Endothelial cell of umbilical vein (primary cell): ENCODE measurements around the gene NF1. TPM values are rescaled to one million over a fixed set of nuclear protein-coding genes. Genes with fewer than 3 reads are reported as not detected.
"Not testable (repeated sequence)": the region's sequence is repeated elsewhere in the genome, so short reads cannot be mapped to it uniquely, and the experiment has no call there.

Source experiments
- BruUV-seq: library from RNA; stranded (reverse); fragments of 400-500 nt; replicated peaks from 2 replicates; lab custom pipeline; 2021; lab: Mats Ljungman, UMichigan
- CTCF ChIA-PET: fragments of 300-600, 350-600 bp; sonication (Branson Sonifier 250); formaldehyde crosslinking; loops from one replicate; lab custom pipeline; 2021; ENCODE audit warnings: antibody characterized with exemption, inconsistent platforms; lab: Charles Lee
- POLR2A ChIA-PET: fragments of 300-600, 350-600 bp; sonication (Branson Sonifier 250); formaldehyde crosslinking; loops from one replicate; lab custom pipeline; 2021; ENCODE audit warnings: antibody characterized with exemption, inconsistent platforms; lab: Charles Lee
- DNase-seq: peaks from one replicate; pipeline ENCODE4 v3.0.0-alpha.2; 2011; ENCODE audit warnings: low read depth, low spot score
- FAIRE-seq: peaks from 2 replicates; lab custom pipeline; 2011; peaks lifted over from hg19 to GRCh38; lab: Jason Lieb, UNC
- H2AFZ ChIP-seq: 2 replicates; pipeline ENCODE4 v1.6.0; 2012; ENCODE audit warnings: low read depth, low read length, control low read depth, inconsistent platforms
- H3K27ac ChIP-seq: 2 replicates; pipeline ENCODE4 v1.5.1; 2011; ENCODE audit warnings: low read depth, mild to moderate bottlenecking, control low read depth, low read length, moderate library complexity; ENCODE audit not compliant: insufficient read depth
- H3K27me3 ChIP-seq, 2 experiments: 2 replicates each; pipeline versions ENCODE4 v1.6.0 to v1.6.1; 2011; ENCODE audit warnings: low read length in 2 of 2, mixed read lengths in 1 of 2; ENCODE audit not compliant: control insufficient read depth in 2 of 2, insufficient read depth in 2 of 2
- H3K36me3 ChIP-seq, 2 experiments: 2 replicates in 1 of 2; 3 replicates in 1 of 2; pipeline ENCODE4 v1.5.1; 2011; ENCODE audit warnings: low read length in 2 of 2, mild to moderate bottlenecking in 1 of 2, moderate library complexity in 1 of 2; ENCODE audit not compliant: control insufficient read depth in 2 of 2, insufficient read depth in 2 of 2; ENCODE audit errors: extremely low read depth in 1 of 2
- H3K4me1 ChIP-seq: 3 replicates; pipeline ENCODE4 v1.5.1; 2011; ENCODE audit warnings: mild to moderate bottlenecking, low read length; ENCODE audit not compliant: control insufficient read depth, insufficient read depth; ENCODE audit errors: extremely low read depth
- H3K4me2 ChIP-seq: 2 replicates; pipeline ENCODE4 v1.6.1; 2011; ENCODE audit warnings: low read length, control low read depth, mixed read lengths; ENCODE audit not compliant: insufficient read depth
- H3K4me3 ChIP-seq, 3 experiments: fragments of 200-600 bp in 1 of 3; sonication (generic), shearing (Covaris generic) in 1 of 3; replicated peaks in 1 of 3; 2 replicates each; pipeline ENCODE4 v1.5.1; 2011 to 2016; ENCODE audit warnings: control low read depth in 3 of 3, low read length in 3 of 3, mild to moderate bottlenecking in 2 of 3, inconsistent platforms in 1 of 3, low read depth in 1 of 3, moderate library complexity in 1 of 3; ENCODE audit not compliant: insufficient read depth in 1 of 3
- H3K79me2 ChIP-seq: 2 replicates; pipeline ENCODE4 v1.6.0; 2012; ENCODE audit warnings: low read length, inconsistent platforms; ENCODE audit not compliant: control insufficient read depth, insufficient read depth
- H3K9ac ChIP-seq: replicated peaks from 2 replicates; pipeline ENCODE3; 2011; ENCODE audit warnings: low read length, control low read depth; ENCODE audit not compliant: insufficient read depth; ENCODE audit errors: extremely low read depth
- H3K9me1 ChIP-seq: replicated peaks from 3 replicates; pipeline ENCODE4 v1.6.0; 2011; ENCODE audit warnings: mild to moderate bottlenecking, low read length; ENCODE audit not compliant: control insufficient read depth, insufficient read depth; ENCODE audit errors: extremely low read depth
- H3K9me3 ChIP-seq: replicated peaks from 2 replicates; pipeline ENCODE4 v1.5.1; 2012; ENCODE audit warnings: low read length, inconsistent platforms; ENCODE audit not compliant: control insufficient read depth, insufficient read depth
- H4K20me1 ChIP-seq: replicated peaks from 2 replicates; pipeline ENCODE3; 2011; ENCODE audit warnings: mild to moderate bottlenecking, low read length; ENCODE audit not compliant: control insufficient read depth, insufficient read depth; ENCODE audit errors: extremely low read depth
- EZH2 ChIP-seq: IDR thresholded peaks from 2 replicates; pipeline ENCODE4 v1.6.1; 2012; ENCODE audit warnings: borderline replicate concordance, low read depth, mild to moderate bottlenecking, moderate library complexity, low read length, inconsistent platforms; ENCODE audit not compliant: severe bottlenecking
- FOS ChIP-seq: IDR thresholded peaks from 2 replicates; pipeline ENCODE4 v1.6.1; 2011; ENCODE audit warnings: mild to moderate bottlenecking, low read length, moderate library complexity, borderline replicate concordance; ENCODE audit not compliant: insufficient read depth
- GATA2 ChIP-seq: IDR thresholded peaks from 2 replicates; pipeline ENCODE4 v1.7.0; 2011; ENCODE audit warnings: low read depth, mild to moderate bottlenecking, moderate library complexity, mixed read lengths, low read length; ENCODE audit not compliant: insufficient read length, insufficient read depth
- JUN ChIP-seq: IDR thresholded peaks from 2 replicates; pipeline ENCODE4 v1.6.1; 2011; ENCODE audit warnings: borderline replicate concordance, low read depth; ENCODE audit not compliant: insufficient read length, insufficient read depth
- MAX ChIP-seq: IDR thresholded peaks from 2 replicates; pipeline ENCODE4 v1.6.1; 2011; ENCODE audit not compliant: insufficient read depth, insufficient read length
- MYC ChIP-seq: IDR thresholded peaks from one replicate; pipeline ENCODE4 v1.6.1; 2011; ENCODE audit warnings: mild to moderate bottlenecking, low read depth, low read length
- POLR2A ChIP-seq: IDR thresholded peaks from 2 replicates; pipeline ENCODE4 v1.6.1; 2012; ENCODE audit warnings: low read depth, mild to moderate bottlenecking, control low read depth, low read length
- POLR2AphosphoS5 ChIP-seq: IDR thresholded peaks from 2 replicates; pipeline ENCODE4 v1.6.1; 2012; ENCODE audit warnings: low read depth, mild to moderate bottlenecking, control low read depth, low read length, moderate library complexity; ENCODE audit not compliant: insufficient read depth
- dilution Hi-C: fragments of 300-500 bp; cut with MboI; formaldehyde crosslinking; loops from one replicate; pipeline ENCODE4 v1.15.0; 2019; ENCODE audit warnings: low sequenced_read_pairs; ENCODE audit not compliant: extremely low pct_ligation_motif_present
- intact Hi-C: fragments of 100-400 bp; cut with micrococcal nuclease; formaldehyde crosslinking; loops from one replicate; pipeline ENCODE4 v1.10.0; 2022
- polyA plus RNA-seq, 4 experiments: library from polyadenylated mRNA; depleted of rRNA in 3 of 4; stranded (reverse) in 3 of 4; unstranded in 1 of 4; fragments of >200 nt; gene quantifications; 2 replicates each; pipeline versions ENCODE4 v1.2.1 to v1.2.3, GENCODE V29; 2011 to 2012; ENCODE audit warnings: missing spikeins in 1 of 4
- total RNA-seq: library from RNA; stranded (reverse); gene quantifications from 2 replicates; pipeline ENCODE4 v1.2.3, GENCODE V29; 2021
- TF ChIP-seq, protein P1 (sequence below), 2 donors: IDR thresholded peaks; 1 replicate in 1 of 2; 2 replicates in 1 of 2; pipeline ENCODE4 v1.5.1; 2011; ENCODE audit warnings: low read length in 2 of 2, mild to moderate bottlenecking in 2 of 2, moderate library complexity in 2 of 2, control low read depth in 1 of 2, inconsistent platforms in 1 of 2, low read depth in 1 of 2; ENCODE audit not compliant: insufficient read depth in 1 of 2; ENCODE audit errors: extremely low read depth in 1 of 2

The NF1 gene
- total and polyA plus RNA-seq, 2 donors (not counting 3 experiments of a cell fraction or from before 2014, with no cell fraction given): 13.7 to 42.4 TPM

DNA sequence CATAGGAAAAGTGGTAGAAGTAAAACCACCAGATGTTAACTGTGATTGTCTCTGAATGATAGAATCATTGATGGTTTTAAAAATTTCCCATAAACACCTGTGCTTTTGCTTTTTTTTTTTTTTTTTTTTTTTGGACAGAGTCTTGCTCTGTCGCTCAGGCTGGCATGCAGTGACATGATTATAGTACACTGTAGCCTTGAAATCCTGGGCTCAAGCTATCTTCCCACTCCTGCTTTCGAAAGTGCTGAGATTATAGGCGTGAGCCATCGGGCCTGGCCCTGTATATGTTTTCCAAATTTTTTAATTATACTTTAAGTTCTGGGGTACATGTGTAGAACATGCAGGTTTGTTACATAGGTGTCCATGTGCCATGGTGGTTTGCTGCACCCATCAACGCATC is 80.5 kb downstream of the NF1 start:
- Histone ChIP-seq H3K4me3 (no peak overlapping the region), H3K79me2 (no peaks in the 10 kb centered on the region), H3K4me2 (no peak overlapping the region), H3K36me3 (no peaks in the 10 kb centered on the region), H3K9me1 (no peaks in the 10 kb centered on the region), H3K9ac (no peak overlapping the region), H4K20me1 (no peaks in the 10 kb centered on the region), H3K27me3 (no peaks in the 10 kb centered on the region), H2AFZ (no peak overlapping the region), H3K27ac (no peak overlapping the region), H3K4me1 (no peaks in the 10 kb centered on the region), H3K9me3 (no peaks in the 10 kb centered on the region)
- DNase-seq (no peak), FAIRE-seq (no peak)
- intact Hi-C loops: no loop called here
- CTCF ChIA-PET: interaction anchor here (0.7 to 0.9 kb wide), 2 partner anchors 9 to 22 kb away, joined by 3 to 5 read pairs; no protein-coding TSS in a partner anchor
- POLR2A ChIA-PET: no interaction called here
- dilution Hi-C loops: no loop called here
- no TSS peak for BruUV-seq
- TF ChIP-seq, protein P1, sequence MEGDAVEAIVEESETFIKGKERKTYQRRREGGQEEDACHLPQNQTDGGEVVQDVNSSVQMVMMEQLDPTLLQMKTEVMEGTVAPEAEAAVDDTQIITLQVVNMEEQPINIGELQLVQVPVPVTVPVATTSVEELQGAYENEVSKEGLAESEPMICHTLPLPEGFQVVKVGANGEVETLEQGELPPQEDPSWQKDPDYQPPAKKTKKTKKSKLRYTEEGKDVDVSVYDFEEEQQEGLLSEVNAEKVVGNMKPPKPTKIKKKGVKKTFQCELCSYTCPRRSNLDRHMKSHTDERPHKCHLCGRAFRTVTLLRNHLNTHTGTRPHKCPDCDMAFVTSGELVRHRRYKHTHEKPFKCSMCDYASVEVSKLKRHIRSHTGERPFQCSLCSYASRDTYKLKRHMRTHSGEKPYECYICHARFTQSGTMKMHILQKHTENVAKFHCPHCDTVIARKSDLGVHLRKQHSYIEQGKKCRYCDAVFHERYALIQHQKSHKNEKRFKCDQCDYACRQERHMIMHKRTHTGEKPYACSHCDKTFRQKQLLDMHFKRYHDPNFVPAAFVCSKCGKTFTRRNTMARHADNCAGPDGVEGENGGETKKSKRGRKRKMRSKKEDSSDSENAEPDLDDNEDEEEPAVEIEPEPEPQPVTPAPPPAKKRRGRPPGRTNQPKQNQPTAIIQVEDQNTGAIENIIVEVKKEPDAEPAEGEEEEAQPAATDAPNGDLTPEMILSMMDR (IDR thresholded peaks at IDR 0.05; ENCODE audit: extremely low read depth in 1 of 2, insufficient read depth in 1 of 2, low read depth in 1 of 2, low read length in 2 of 2): no peak
- TF ChIP-seq MAX (no peak), GATA2 (no peak), MYC (no peak), JUN (no peak), FOS (no peak), EZH2 (no peak), POLR2A (no peak), POLR2AphosphoS5 (no peak)

DNA sequence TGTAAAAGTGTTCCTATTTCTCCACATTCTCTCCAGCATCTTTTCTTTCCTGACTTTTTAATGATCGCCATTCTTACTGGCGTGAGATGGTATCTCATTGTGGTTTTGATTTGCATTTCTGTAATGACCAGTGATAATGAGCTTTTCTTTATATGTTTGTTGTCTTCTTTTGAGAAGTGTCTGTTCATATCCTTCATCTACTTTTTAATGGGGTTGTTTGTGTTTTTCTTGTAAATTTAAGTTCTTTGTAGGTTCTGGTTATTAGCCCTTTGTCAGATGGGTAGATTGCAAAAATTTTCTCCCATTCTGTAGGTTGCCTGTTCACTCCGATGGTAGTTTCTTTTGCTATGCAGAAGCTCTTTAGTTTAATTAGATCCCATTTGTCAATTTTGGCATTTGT is 81.4 kb downstream of the NF1 start:
- H3K27ac ChIP-seq, intact Hi-C loops, H3K27me3 ChIP-seq, H3K4me1 ChIP-seq, BruUV-seq, POLR2A ChIA-PET, H3K9ac ChIP-seq, CTCF ChIA-PET, DNase-seq, H3K4me2 ChIP-seq, H3K4me3 ChIP-seq, H3K79me2 ChIP-seq, dilution Hi-C loops, H4K20me1 ChIP-seq, H3K9me3 ChIP-seq, H3K9me1 ChIP-seq, FAIRE-seq, H2AFZ ChIP-seq, H3K36me3 ChIP-seq: not testable (repeated sequence)

- H3K27ac ChIP-seq, H3K79me2 ChIP-seq, H3K9me3 ChIP-seq, H3K4me2 ChIP-seq, H3K27me3 ChIP-seq, H3K4me1 ChIP-seq, H3K36me3 ChIP-seq, H4K20me1 ChIP-seq, FAIRE-seq, DNase-seq, POLR2A ChIA-PET, H3K9me1 ChIP-seq, H3K4me3 ChIP-seq, H3K9ac ChIP-seq, intact Hi-C loops, H2AFZ ChIP-seq, dilution Hi-C loops, BruUV-seq: not testable (repeated sequence)
- CTCF ChIA-PET: interaction anchor here (0.6 kb wide), 1 partner anchor 117 kb away, joined by 3 read pairs; no protein-coding TSS in a partner anchor
Observed at GRCh38 chr17:31178951-31179350, 84.2 kb downstream of the NF1 start.
